Nephron (organoid): ENCODE data around the gene SLC44A1.

Source experiments
- H3K27ac Mint-ChIP-seq, 3 experiments: 2 replicates each; pipeline ENCODE4 v1.8.0; 2020; ENCODE audit warnings: mixed read lengths in 3 of 3, mild to moderate bottlenecking in 2 of 3, moderate library complexity in 1 of 3
- H3K27me3 Mint-ChIP-seq: 2 replicates; pipeline ENCODE4 v1.8.0; 2021; ENCODE audit warnings: low read depth, mild to moderate bottlenecking, moderate library complexity, mixed read lengths
- H3K36me3 Mint-ChIP-seq: 2 replicates; pipeline ENCODE4 v1.8.0; 2020; ENCODE audit warnings: low read depth, mixed read lengths
- H3K4me1 Mint-ChIP-seq: 2 replicates; pipeline ENCODE4 v1.8.0; 2020; ENCODE audit warnings: mixed read lengths
- H3K4me3 Mint-ChIP-seq, 3 experiments: 2 replicates each; pipeline ENCODE4 v1.8.0; 2020; ENCODE audit warnings: mild to moderate bottlenecking in 3 of 3, mixed read lengths in 3 of 3, moderate library complexity in 2 of 3
- H3K9me3 Mint-ChIP-seq: 2 replicates; pipeline ENCODE4 v1.8.0; 2020; ENCODE audit warnings: mixed read lengths
- CTCF ChIP-seq, 3 experiments: fragments of 200-600 bp; sonication (generic); IDR thresholded peaks; one replicate each; pipeline ENCODE4 v1.5.0; 2021; ENCODE audit warnings: antibody characterized with exemption in 3 of 3; ENCODE audit not compliant: unreplicated experiment in 3 of 3

Gene SLC44A1

GRCh38 chr9:105390871-105391270 lies 146.4 kb downstream of the SLC44A1 start:
- Mint-ChIP-seq H3K27me3 (no peaks in the 10 kb centered on the region), H3K4me1 (peaks cover 10% of the 10 kb centered on the region), H3K27ac (no peak overlapping the region), H3K9me3 (no peaks in the 10 kb centered on the region), H3K4me3 (no peak overlapping the region), H3K36me3 (peaks cover 5% of the 10 kb centered on the region)
- no peak for TF ChIP-seq CTCF (IDR thresholded peaks at IDR 0.05; ENCODE audit: unreplicated experiment in 3 of 3)

GRCh38 chr9:105391288-105391687 lies 146.8 kb downstream of the SLC44A1 start:
- Mint-ChIP-seq H3K27ac (no peak overlapping the region), H3K4me1 (peaks cover 13% of the 10 kb centered on the region), H3K4me3 (no peak overlapping the region), H3K27me3 (no peaks in the 10 kb centered on the region), H3K9me3 (no peaks in the 10 kb centered on the region), H3K36me3 (peaks cover 4% of the 10 kb centered on the region)
- no peak for TF ChIP-seq CTCF (IDR thresholded peaks at IDR 0.05; ENCODE audit: unreplicated experiment in 3 of 3)

- H3K27me3 Mint-ChIP-seq: no peaks in the 10 kb centered on the region
- no peaks in the 10 kb centered on the region for H3K36me3 Mint-ChIP-seq
- H3K9me3 Mint-ChIP-seq: no peaks in the 10 kb centered on the region
- peaks cover 17% of the 10 kb centered on the region for H3K4me1 Mint-ChIP-seq
- H3K27ac Mint-ChIP-seq: no peak overlapping the region
- no peak overlapping the region for H3K4me3 Mint-ChIP-seq
- no peak for TF ChIP-seq CTCF (IDR thresholded peaks at IDR 0.05; ENCODE audit: unreplicated experiment in 3 of 3)
Measured at GRCh38 chr9:105392531-105392930, 148.1 kb downstream of the SLC44A1 start.

- TF ChIP-seq CTCF (IDR thresholded peaks at IDR 0.05; ENCODE audit: unreplicated experiment in 3 of 3): no peak
- H3K4me1 Mint-ChIP-seq: peaks cover 15% of the 10 kb centered on the region
- no peak overlapping the region for H3K4me3 Mint-ChIP-seq
- no peaks in the 10 kb centered on the region for H3K36me3 Mint-ChIP-seq
- no peak overlapping the region for H3K27ac Mint-ChIP-seq
- no peaks in the 10 kb centered on the region for H3K27me3 Mint-ChIP-seq
- H3K9me3 Mint-ChIP-seq: no peaks in the 10 kb centered on the region
Measured at GRCh38 chr9:105393576-105394344, 149.3 kb downstream of the SLC44A1 start.

GRCh38 chr9:105396441-105396840 lies 152.0 kb downstream of the SLC44A1 start:
- H3K27me3 Mint-ChIP-seq: no peaks in the 10 kb centered on the region

More at GRCh38 chr9:105396441-105396840, 152.0 kb downstream of the SLC44A1 start:
- no peaks in the 10 kb centered on the region for H3K9me3 Mint-ChIP-seq
- H3K4me3 Mint-ChIP-seq: no peak overlapping the region
- no peaks in the 10 kb centered on the region for H3K36me3 Mint-ChIP-seq
- no peak overlapping the region for H3K27ac Mint-ChIP-seq
- H3K4me1 Mint-ChIP-seq: peaks cover 15% of the 10 kb centered on the region
- TF ChIP-seq CTCF (IDR thresholded peaks at IDR 0.05; ENCODE audit: unreplicated experiment in 3 of 3): no peak
